LHCN-M2 (cell line): ENCODE data around the gene RAE1. TPM values are rescaled to one million over a fixed set of nuclear protein-coding genes. Genes with fewer than 3 reads are reported as not detected.

ENCODE experiments used
- DNase-seq: peaks from one replicate; pipeline ENCODE4 v3.0.0-alpha.2; 2012; ENCODE audit warnings: low read depth
- polyA plus RNA-seq: library from polyadenylated mRNA; unstranded; fragments of >200 nt; gene quantifications from one replicate; pipeline ENCODE4 v1.2.1, GENCODE V29; 2012; ENCODE audit warnings: missing spikeins
- total RNA-seq: library from RNA; depleted of rRNA; stranded (reverse); fragments of >200 nt; gene quantifications from 2 replicates; pipeline ENCODE4 v1.2.3, GENCODE V29; 2014; rRNA removed

Gene RAE1
- total RNA-seq = 39.1 and 41.2 TPM in 2 replicates
- 26.2 TPM for polyA plus RNA-seq

- peak; percentile 90 for DNase-seq
Observed at GRCh38 chr20:57351042-57351783, at the start of gene RAE1. RAE1 (plus strand) TSS chr20:57351255; CDS start chr20:57354039, 2,784 bp downstream.

- no peak for DNase-seq
Observed at GRCh38 chr20:57306747-57307146, 44.3 kb upstream of the RAE1 start.

GRCh38 chr20:57308451-57309271 lies 42.4 kb upstream of the RAE1 start:
- DNase-seq = no peak

GRCh38 chr20:57309544-57310115 lies 41.4 kb upstream of the RAE1 start:
- DNase-seq = no peak

GRCh38 chr20:57310821-57311514 lies 40.1 kb upstream of the RAE1 start:
- DNase-seq = no peak

GRCh38 chr20:57312138-57312537 lies 38.9 kb upstream of the RAE1 start:
- DNase-seq = no peak

- DNase-seq = no peak
Observed at GRCh38 chr20:57313230-57313629, 37.8 kb upstream of the RAE1 start.

GRCh38 chr20:57313951-57314350 lies 37.1 kb upstream of the RAE1 start:
- DNase-seq = no peak

- no peak for DNase-seq
Observed at GRCh38 chr20:57315083-57315975, 35.7 kb upstream of the RAE1 start.

GRCh38 chr20:57315976-57316480 lies 35.0 kb upstream of the RAE1 start:
- no peak for DNase-seq

GRCh38 chr20:57316795-57317201 lies 34.3 kb upstream of the RAE1 start:
- DNase-seq = no peak

GRCh38 chr20:57317316-57317788 lies 33.7 kb upstream of the RAE1 start:
- no peak for DNase-seq

GRCh38 chr20:57317789-57318371 lies 33.2 kb upstream of the RAE1 start:
- no peak for DNase-seq

- no peak for DNase-seq
Observed at GRCh38 chr20:57319584-57319983, 31.5 kb upstream of the RAE1 start.

GRCh38 chr20:57320358-57320757 lies 30.7 kb upstream of the RAE1 start:
- DNase-seq = no peak

- DNase-seq = no peak
Observed at GRCh38 chr20:57321142-57321541, 29.9 kb upstream of the RAE1 start.

GRCh38 chr20:57322476-57322875 lies 28.6 kb upstream of the RAE1 start:
- no peak for DNase-seq

GRCh38 chr20:57323034-57323433 lies 28.0 kb upstream of the RAE1 start:
- DNase-seq = peak; percentile 8

GRCh38 chr20:57325632-57326356 lies 25.3 kb upstream of the RAE1 start:
- no peak for DNase-seq
